GM18511 (cell line): Measurements from ENCODE around the gene FRY.
"Not testable (repeated sequence)": the region's sequence is repeated elsewhere in the genome, so short reads cannot be mapped to it uniquely, and the experiment has no call there.

Experiments used
- ATAC-seq: cut with Tn5 transposase; IDR thresholded peaks from one replicate; pipeline ENCODE4 v1.9.1; 2021; ENCODE audit warnings: mild to moderate bottlenecking, moderate library complexity; ENCODE audit not compliant: unreplicated experiment

Gene FRY

DNA sequence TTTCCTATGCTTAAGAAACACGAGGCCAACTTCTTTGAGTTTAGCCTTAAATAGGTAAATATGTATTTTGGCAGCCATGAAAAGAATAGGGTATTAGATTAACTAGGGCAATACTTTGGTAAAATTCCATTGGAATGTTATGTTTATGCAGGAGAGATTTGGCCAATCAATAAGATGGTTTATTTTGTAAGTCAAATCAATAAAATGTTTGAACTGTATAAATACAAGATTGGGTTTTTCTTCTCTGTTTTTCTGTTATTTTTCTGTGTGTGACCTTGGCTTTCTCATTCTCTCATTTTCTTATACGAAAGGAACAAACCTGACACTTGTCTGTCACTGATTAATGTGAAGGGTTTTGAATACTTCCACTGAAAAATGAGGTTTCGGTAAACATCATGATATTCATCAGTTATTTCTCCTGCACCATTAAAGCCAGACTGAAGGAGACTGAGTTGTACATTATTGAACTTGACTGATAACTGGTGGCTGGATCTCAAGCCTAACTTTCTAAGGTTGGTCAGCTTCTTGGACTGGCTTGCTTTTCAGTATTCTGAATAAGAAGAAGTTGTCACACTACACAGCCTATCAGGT lies 8.6 kb downstream of the FRY start:
- ATAC-seq, result no peak

DNA sequence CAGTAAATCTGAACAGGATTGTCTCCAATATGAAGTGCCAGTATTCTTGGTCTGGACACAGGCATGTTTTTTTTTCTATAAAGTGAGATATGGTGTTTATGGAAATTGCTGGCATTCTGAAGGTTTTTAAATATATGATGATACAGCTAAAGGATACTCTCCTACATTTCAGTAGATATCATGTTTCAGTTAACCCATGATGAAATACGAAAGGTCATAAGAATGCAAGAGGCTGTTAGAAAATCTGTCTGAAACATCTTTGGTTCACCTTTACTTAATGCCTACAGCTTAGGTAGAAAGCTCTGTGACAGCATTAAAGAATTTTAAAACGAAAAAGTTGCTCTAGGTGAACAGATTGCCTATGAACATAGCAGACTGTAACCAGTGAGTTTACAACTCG lies 9.1 kb downstream of the FRY start:
- no peak for ATAC-seq

DNA sequence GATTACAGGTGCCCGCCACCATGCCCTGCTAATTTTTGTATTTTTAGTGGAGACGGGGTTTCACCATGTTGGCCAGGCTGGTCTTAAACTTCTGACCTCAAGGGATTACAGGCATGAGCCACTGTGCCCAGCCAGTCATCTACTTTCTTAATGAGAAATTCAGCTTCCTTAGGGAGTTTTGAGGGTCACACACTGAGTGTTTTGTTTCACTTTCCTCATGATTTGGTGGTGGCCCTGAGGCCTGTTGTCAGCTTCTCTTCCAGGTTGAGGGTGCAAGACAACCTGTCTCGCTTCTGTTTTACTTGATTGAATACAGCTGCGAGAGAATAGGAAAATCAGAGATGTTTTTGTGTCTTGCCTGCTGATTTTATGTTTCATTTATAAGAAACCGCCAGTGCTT lies 9.9 kb downstream of the FRY start:
- ATAC-seq, result peak; percentile 82

DNA sequence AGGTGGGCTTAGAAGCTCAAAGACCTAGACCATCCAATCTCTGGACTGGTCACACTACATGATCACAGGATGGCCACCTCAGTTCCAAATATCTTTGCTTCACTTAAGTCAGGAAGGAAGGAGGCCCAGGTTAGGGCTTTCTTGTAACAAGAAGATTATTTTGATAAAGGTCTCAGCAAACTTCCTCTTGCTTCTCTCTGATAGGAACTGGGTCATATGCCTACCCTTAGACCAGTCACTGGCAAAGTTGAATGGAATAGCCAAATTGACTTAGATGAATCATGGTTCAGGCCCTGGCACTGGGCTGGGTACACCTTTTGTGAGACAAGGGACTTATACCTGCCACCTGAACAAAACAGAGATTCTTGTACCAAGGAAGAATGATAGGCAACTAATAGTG lies 11.0 kb downstream of the FRY start:
- ATAC-seq, result no peak

DNA sequence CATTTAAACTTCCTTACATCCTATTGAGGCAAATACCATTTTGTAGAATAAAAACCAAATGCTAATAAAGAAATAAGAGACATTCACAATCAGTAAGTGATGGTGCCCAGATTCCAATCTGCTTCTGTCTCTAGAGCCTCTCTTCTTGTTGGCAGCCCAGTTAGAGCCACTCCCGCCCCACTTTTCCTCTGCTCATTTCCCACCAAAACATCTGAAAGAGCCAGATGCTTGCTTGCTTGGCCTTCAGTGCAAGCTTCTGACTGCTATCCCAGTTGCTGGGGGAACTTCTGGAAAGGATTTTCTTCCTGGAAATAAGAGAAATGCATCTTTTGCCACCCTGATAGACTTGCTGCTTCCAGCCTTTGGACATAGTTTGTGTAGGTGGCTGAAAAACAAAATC lies 12.9 kb downstream of the FRY start:
- no peak for ATAC-seq

DNA sequence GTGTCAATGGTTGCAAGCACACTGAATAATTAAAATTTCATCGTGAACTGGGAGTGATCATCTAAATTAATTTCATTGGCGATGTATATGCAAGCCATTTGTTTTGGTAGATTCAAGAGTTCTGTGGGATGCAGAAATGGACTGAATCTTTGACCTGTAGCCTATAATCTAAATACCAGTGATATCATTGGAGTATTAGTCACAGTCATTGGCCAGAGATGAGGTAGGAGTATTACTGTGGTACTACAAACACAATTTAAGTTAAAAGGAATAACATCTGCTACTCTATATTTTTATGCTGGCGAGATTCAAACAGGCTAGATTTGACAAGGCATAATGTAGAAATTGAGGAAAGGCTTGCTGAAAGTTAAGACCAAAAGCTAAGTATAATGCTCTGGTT lies 14.0 kb downstream of the FRY start:
- no peak for ATAC-seq

DNA sequence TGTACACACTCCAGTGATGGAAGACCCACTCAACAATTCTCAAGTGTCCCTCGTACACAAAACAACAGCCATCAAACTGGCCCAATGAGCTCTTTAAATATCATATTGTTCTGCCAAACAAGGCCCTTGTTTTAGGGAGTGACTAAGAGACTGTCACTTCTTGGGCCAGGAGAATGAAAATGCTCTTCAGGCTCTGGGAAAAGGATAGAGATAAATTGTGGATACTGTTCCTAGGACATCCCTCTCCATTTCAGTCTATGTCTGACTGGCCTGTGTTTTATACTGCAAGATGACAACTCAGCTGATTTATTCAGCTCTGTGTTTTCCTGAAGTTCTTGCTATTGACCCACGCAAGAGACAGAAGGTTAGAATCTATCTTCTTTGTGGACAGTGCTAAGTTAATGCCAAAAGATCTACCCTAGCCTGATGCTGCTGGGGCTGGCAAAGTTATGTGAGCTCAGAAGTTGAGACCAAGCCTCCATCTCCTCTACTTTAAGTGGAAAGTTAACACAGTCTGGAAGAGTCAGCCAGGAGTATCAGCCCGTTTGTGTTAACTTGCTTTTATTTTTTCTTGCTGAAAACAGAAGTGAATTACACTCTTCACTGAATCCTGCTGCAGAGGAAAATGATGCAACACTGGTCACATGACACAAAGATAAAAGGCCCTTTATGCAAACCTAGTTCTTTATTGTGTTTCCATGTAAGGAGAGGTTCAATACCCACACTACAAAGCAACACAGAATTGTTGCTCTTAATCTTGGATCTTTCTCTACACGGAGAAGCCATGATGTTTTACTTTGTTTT lies 14.6 kb downstream of the FRY start:
- no peak for ATAC-seq

DNA sequence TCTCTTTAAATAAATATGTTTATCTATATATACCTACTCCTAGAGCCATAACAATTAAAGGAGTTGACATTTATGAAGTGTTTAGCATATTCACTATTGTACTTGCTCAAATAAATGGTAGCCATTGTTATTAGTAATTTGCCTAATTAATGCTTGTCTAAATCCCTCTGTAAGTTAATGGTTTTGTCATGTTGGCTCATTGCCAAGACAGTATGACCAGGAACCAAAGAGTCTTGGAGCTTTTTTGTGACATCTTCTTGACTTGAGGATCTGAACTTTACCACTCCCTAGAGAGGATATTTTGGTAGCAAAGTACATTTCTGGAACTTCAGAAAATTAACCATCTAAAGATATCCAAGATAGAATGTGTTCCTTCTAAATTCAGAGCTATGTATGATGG lies 15.5 kb downstream of the FRY start:
- ATAC-seq, result no peak

DNA sequence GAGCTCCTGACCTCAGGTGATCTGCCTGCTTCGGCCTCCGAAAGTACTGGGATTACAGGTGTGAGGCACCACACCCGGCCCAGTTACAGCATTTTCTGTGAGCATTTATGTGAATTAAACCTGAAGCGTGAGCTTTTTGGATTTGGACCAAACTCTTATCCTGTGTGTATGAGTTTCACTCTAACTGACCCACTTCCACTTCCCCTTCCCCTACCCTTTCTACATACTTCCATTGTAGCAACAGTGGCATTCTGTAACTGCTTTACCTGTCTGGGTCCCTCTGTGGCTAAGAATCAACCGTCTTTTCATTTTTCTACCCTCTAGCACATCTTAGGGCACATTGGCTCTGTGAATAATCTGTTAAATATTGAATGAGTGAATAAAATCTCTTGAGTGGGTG lies 16.2 kb downstream of the FRY start:
- no peak for ATAC-seq

DNA sequence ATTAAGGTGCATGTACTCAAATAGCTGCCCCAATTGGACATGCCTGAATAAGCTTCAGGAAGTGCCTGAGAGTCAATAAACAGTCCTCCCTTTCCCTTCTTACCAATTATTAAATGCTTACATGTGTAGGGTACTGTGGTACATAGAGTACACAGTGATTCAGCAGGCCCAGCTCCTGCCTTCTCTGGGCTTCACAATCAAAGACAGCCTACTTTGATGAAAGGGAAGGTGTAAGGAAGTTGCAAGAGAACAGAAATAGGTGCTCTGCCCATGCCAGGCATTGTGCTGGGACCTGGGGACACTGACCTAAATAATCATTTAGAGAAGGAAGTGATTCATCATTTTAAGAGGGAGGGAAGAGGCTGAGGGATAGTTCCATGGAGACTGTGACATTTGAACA lies 17.2 kb downstream of the FRY start:
- ATAC-seq, result no peak

DNA sequence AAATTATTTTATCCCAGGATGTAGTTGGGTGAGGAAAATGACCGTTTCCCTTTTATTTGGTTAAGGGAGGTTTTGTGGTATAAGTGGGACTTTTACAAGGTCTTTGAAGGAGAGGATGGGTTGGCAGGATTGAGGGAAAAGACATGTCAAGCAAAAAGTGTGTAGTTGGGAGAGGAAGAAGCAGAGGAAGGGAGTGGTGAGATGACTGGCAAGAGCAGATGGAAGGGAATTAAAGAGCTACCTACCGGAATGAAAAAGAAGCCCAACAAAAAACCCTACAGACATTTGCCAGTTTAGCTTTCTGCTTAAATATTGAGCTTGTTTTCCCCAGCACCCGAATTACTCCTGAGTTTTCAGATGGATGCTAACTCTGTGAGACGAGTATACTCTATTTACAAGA lies 19.6 kb downstream of the FRY start:
- no peak for ATAC-seq

DNA sequence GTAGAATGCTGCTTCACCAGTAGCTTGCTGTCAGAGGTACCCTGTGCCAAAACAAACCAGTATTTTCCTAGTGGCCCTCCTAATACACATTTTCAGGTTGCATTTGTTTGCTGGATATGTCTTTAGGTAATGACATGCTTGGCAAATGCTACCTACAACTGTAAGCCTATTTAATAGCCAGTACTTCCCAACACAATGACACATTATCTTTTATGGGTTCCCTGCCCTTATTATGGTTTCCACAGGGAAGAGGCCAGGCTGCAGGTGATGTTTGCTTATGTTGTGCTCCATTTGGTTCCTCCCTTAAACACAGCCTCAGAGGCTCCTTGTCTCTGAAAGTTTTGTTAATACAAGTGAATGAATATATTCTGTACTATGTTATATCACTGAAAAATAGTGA lies 24.7 kb downstream of the FRY start:
- no peak for ATAC-seq

DNA sequence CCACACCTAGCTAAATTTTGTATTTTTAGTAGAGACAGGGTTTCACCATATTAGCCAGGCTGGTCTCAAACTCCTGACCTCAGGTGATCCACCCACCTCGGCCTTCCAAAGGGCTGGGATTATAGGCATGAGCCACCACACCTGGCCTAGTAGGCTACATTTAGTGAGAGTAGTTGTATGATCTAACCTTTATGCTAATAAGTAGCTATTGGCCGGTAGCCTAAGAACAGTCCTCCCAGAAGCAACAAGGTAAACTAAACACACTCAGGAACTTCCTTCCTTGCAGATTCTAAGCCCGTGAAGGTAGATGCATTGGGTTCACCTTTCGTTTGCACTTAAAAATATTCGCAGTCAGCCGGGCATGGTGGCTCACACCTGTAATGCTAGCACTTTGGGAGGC lies 25.8 kb downstream of the FRY start:
- ATAC-seq, result not testable (repeated sequence)

DNA sequence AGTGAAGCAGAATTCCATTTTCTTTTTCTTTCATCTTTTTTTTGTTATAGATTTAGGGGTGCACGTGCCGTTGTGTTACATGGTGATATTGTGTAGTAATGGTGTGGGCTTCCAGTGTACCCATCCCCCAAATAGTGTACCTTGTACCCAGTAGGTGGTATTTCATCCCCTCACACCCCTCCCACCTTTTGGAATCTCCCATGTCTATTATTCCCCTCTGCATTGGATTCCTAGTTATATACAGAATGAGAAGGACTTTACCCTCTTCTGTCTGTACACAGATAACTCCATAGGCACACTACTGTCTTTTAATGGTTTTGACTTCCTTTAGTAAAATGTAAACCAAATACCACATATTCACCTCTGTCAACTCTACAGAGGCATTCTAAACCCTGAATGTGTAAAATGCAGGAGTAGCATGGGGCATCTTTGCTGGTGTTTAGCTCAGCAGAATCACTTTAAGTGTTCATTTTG lies 28.0 kb downstream of the FRY start:
- ATAC-seq, result no peak

DNA sequence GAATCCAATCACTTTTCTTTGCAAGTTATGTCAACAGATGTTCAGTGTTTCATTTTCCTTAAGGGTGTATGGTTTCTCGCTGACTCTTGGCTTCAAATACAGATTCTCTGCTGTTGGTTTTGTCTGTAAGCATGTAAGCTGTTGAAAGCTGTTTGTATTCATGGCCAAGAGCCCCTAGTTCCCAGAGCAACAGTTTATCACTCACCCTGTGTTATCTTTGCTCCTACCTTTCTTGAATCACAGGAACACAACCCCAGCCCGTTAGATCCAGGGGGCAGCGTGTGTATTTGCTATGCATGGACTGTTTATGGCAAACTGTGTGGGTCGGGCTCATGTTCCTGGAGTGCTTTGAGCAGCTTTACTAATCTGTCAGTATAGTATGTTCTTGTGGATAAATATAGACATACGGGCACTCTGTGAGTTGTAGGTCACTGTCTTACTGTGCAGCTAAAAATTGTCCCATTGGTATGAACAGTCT lies 28.9 kb downstream of the FRY start:
- no peak for ATAC-seq

DNA sequence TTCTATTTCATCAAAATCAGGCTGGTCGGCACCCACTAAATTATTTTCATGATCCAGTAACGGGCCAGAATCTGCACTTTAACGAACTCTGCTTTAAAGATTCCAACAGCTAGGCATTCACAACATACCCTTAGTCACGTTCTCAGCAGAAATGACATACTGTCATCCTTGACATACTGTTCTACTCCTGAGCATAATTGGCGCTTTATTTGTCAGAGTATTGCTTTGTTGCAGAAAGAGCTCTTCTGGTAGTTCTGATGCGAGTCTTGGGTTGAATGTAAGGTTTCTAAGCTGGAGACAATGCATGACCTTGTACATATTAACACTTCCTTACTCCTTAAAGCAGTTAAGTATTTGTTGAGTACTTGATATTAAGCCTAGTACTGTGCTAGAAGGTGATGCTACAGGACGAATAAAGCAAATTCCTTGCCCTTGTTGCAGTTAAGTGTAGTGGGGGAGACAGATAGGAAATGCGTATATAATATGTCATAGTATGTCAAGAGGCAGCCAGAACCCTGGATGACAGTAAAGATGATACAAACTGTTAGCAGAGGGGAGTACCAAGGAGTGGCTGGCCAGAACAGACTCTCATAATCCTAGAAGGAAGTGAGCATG lies 32.2 kb downstream of the FRY start:
- ATAC-seq, result no peak

DNA sequence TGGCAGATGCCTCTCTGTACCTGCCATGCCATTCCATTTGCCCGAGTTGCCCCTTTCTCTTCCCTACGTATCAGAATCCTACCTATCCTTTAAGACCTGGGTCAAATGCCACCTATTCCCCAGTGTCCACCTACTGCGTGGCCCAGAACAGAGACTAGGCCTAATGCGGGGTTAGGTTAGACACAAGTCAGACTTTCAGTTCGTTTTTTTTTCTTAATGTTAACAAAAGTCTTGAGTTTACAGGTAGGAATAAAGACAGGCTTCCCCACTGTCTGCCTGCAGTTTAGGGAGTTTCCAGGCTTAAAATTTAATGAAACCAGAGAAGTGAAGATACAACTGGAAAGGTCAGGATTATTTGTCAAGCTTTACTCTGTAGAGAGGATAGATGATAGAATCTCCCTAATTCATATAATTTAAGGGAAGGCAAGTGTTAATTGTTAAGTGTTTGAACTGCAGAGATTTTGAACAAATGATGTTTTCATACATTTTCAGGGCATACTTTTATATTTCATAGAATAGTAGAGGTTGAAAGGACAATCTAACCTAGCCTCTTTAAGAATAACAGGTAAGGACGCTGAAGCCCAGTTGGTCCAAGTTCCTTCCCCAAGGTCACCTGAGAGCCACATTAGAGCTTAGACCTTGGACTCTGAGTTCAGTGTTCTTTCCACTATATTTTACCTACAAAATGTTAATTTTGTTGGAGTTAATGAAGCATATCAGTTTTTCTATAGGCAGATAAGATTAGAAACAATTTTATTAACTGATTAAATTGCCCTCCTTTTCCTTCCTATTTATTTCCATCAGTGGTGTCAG lies 35.8 kb downstream of the FRY start:
- no peak for ATAC-seq

DNA sequence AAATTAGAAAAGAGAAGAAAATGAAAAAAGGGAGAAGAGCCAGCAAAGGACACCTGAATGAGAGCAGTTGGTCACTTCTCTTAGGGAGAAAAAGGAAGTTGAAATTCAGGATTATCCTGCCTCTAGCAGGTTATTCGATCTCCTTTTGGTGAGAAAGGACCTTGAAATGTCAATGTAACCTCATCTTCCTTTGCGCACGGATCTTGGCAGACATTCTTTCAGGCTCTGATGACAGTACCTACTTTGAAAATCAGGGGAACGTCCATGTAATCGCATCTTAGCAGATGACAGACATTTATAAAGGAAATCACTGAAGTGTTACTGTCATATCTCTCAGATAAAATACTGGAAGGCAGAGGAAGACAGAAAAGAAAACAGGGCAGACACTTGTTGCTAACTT lies 36.7 kb downstream of the FRY start:
- no peak for ATAC-seq

DNA sequence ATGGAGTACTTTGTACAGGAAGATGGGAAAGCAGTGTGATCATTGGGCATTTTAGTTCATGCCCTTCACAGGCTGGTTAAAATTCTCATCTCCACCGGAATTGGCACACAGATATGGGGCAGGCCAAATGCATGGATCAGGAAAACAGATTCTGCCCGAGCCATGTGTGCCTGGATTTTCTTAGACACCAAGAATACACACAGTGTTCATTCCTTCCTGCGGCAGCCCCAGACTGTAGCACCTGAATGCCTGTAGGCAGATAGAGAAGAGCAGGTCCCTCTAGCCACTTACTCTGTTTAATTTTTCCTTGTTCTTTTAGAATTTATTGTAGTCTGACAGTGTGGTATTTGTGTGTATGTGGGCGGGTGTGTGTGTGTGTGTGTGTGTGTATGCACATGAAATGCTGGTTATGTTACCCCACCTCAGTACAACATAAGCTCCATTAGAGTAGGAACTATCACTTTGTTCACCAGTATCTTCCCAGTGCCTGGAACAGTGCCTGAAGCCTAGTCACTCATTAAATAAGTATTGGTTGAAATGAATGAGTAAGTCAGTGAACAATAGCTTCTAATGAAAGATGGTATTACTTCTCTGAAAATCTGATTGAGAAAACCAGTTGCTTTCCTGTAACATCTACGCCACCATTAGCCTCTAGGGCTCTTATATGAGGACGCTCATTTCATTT lies 41.7 kb downstream of the FRY start:
- no peak for ATAC-seq

DNA sequence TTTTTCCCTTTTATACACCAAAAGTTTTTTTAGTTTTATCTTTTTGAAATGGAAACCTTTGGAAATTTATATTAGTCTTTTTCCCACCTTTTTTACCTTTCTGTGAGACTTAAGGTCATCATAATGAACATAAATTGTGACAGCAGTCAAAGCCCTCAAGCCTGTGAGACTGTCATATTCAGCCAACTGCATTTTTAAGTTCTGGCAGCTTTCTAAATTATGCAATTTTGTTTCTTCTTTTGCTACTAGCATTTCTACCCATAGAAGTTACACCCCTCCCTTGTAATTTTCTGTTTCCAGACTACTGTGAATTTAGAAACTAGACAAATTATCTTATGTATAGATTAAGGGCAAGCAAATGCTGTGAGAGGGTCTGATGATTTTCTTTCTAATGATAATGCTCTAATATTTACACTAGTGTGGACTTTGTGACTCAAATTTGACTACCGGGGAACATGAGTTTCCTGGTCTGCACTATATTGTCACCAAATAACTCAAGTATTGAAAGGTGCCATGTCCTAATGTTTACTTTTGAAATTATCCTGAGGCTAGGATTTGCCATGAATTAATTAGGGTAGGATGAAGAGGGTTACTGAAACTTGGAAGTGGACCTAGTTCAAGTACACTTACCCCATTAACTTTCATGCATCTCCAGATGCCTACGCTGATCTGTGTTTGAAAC lies 43.7 kb downstream of the FRY start:
- no peak for ATAC-seq
